Stomach (tissue), 4 donors: ENCODE measurements around the gene ZNF268.

Source experiments
- CTCF ChIP-seq, 7 experiments: fragments of 450-650 bp in 4 of 7; fragments of 200-600 bp in 3 of 7; sonication (generic) in 3 of 7; IDR thresholded peaks; one replicate each; pipeline ENCODE4 v1.5.1; 2016 to 2019; ENCODE audit warnings: antibody characterized with exemption in 7 of 7, control low read depth in 2 of 7, mild to moderate bottlenecking in 1 of 7
- EP300 ChIP-seq: sonication (generic); formaldehyde crosslinking; IDR thresholded peaks from one replicate; pipeline ENCODE4 v1.6.1; 2017; ENCODE audit warnings: antibody characterized with exemption
- POLR2A ChIP-seq, 4 donors: fragments of 450-650 bp; IDR thresholded peaks; one replicate each; pipeline ENCODE4 v1.6.1; 2016; ENCODE audit warnings: antibody characterized with exemption in 4 of 4, control low read depth in 2 of 4, mild to moderate bottlenecking in 1 of 4, moderate library complexity in 1 of 4

GRCh38 chr12:133165776-133166175 lies 15.5 kb upstream of the ZNF268 start:
- no peak for TF ChIP-seq CTCF (IDR thresholded peaks at IDR 0.05)
- no peak for TF ChIP-seq POLR2A (IDR thresholded peaks at IDR 0.05)
- TF ChIP-seq EP300: no peak
